Body of pancreas (tissue), 4 donors: ENCODE measurements around the gene TOR4A. TPM values are rescaled to one million over a fixed set of nuclear protein-coding genes. Genes with fewer than 3 reads are reported as not detected.

Source experiments
- ATAC-seq: fragments of 150-250 bp; one replicate; pipeline ENCODE4 v1.9.1; 2016
- DNase-seq, 4 donors: peaks; one replicate each; pipeline ENCODE4 v3.0.0-alpha.2; 2019
- H3K27ac ChIP-seq, 4 donors: fragments of 200-600 bp; sonication (generic); 1 replicate in 3 of 4; 2 replicates in 1 of 4; pipeline versions ENCODE4 v1.5.1 to v1.6.1; 2016 to 2019; ENCODE audit warnings: mild to moderate bottlenecking in 1 of 4, mixed read lengths in 1 of 4, moderate library complexity in 1 of 4
- H3K27me3 ChIP-seq, 2 donors: fragments of 200-600 bp; sonication (generic); one replicate each; pipeline ENCODE4 v1.6.0; 2016; ENCODE audit warnings: mild to moderate bottlenecking in 1 of 2
- H3K36me3 ChIP-seq, 2 donors: fragments of 200-600 bp; sonication (generic); replicated peaks in 1 of 2; 2 replicates each; pipeline ENCODE4 v1.5.1; 2016; ENCODE audit warnings: low read depth in 2 of 2; ENCODE audit not compliant: insufficient read depth in 1 of 2
- H3K4me1 ChIP-seq: fragments of 200-600 bp; sonication (generic); one replicate; pipeline ENCODE4 v1.6.0; 2016
- H3K4me3 ChIP-seq, 2 donors: fragments of 200-600 bp; sonication (generic); 1 replicate in 1 of 2; 2 replicates in 1 of 2; pipeline ENCODE4 v1.5.1; 2016 to 2019
- H3K9me3 ChIP-seq, 3 donors: fragments of 200-600 bp; sonication (generic); 1 replicate in 2 of 3; 2 replicates in 1 of 3; pipeline ENCODE4 v1.5.1; 2016
- POLR2A ChIP-seq, 3 donors: fragments of 450-650 bp; IDR thresholded peaks; one replicate each; pipeline ENCODE4 v1.6.1; 2016; ENCODE audit warnings: antibody characterized with exemption in 3 of 3, mild to moderate bottlenecking in 2 of 3
- WGBS, 2 donors: methylation state at CpG; one replicate each; pipeline ENCODE4 v1.1.5; 2017; 5-methylcytosine and 5-hydroxymethylcytosine counted together
- intact Hi-C: fragments of 100-400 bp; cut with DNase I; formaldehyde crosslinking; loops from one replicate; pipeline ENCODE4 v1.15.1; 2023
- total RNA-seq, 2 donors: library from RNA; depleted of rRNA; stranded (reverse); fragments of >200 nt; gene quantifications; one replicate each; pipeline ENCODE4 v1.1.0, GENCODE V29; 2016
- TF ChIP-seq, protein P1 (sequence below), 7 experiments: fragments of 450-650 bp in 4 of 7; fragments of 200-600 bp in 3 of 7; sonication (generic) in 3 of 7; IDR thresholded peaks; one replicate each; pipeline ENCODE4 v1.5.1; 2016 to 2019; ENCODE audit warnings: antibody characterized with exemption in 7 of 7

The TOR4A gene
- total RNA-seq, 2 donors from 2014 or later = 9.9 to 12.2 TPM

DNA sequence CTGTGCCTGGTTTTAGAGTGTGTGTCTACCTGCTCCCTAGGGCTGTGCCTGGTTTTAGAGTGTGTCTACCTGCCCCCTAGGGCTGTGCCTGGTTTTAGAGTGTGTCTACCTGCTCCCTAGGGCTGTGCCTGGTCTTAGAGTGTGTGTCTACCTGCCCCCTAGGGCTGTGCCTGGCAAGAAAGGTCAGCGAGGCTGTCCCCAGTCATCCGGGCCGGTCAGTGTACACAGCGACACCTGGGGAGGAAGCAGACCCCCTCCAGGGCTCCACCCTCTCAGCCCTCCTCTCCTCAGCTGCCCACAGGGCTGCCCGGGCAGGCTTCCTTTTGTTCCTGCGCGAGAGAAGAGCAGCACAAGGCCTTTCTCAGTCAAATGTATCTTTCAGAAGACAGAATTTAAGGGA is 20.4 kb downstream of the TOR4A start:
- WGBS, 2 donors = 62% methylated on average over 7 of the region's 7 CpGs; no CpG with 5 or more reads in 1 of the 2 donors
- Histone ChIP-seq H3K4me3 (no peak overlapping the region), H3K9me3 (no peaks in the 10 kb centered on the region), H3K36me3 (no peaks in the 10 kb centered on the region), H3K4me1 (peaks cover 78% of the 10 kb centered on the region), H3K27ac (peak overlapping the region; percentile 61 to 95 (median 88)), H3K27me3 (no peaks in the 10 kb centered on the region)
- intact Hi-C loops = no loop called here
- ATAC-seq (no peak), DNase-seq (peak in 2 of 4 donors; percentile 17 to 51)
- TF ChIP-seq, protein P1, sequence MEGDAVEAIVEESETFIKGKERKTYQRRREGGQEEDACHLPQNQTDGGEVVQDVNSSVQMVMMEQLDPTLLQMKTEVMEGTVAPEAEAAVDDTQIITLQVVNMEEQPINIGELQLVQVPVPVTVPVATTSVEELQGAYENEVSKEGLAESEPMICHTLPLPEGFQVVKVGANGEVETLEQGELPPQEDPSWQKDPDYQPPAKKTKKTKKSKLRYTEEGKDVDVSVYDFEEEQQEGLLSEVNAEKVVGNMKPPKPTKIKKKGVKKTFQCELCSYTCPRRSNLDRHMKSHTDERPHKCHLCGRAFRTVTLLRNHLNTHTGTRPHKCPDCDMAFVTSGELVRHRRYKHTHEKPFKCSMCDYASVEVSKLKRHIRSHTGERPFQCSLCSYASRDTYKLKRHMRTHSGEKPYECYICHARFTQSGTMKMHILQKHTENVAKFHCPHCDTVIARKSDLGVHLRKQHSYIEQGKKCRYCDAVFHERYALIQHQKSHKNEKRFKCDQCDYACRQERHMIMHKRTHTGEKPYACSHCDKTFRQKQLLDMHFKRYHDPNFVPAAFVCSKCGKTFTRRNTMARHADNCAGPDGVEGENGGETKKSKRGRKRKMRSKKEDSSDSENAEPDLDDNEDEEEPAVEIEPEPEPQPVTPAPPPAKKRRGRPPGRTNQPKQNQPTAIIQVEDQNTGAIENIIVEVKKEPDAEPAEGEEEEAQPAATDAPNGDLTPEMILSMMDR (IDR thresholded peaks at IDR 0.05) = no peak
- TF ChIP-seq POLR2A (IDR thresholded peaks at IDR 0.05) = no peak

DNA sequence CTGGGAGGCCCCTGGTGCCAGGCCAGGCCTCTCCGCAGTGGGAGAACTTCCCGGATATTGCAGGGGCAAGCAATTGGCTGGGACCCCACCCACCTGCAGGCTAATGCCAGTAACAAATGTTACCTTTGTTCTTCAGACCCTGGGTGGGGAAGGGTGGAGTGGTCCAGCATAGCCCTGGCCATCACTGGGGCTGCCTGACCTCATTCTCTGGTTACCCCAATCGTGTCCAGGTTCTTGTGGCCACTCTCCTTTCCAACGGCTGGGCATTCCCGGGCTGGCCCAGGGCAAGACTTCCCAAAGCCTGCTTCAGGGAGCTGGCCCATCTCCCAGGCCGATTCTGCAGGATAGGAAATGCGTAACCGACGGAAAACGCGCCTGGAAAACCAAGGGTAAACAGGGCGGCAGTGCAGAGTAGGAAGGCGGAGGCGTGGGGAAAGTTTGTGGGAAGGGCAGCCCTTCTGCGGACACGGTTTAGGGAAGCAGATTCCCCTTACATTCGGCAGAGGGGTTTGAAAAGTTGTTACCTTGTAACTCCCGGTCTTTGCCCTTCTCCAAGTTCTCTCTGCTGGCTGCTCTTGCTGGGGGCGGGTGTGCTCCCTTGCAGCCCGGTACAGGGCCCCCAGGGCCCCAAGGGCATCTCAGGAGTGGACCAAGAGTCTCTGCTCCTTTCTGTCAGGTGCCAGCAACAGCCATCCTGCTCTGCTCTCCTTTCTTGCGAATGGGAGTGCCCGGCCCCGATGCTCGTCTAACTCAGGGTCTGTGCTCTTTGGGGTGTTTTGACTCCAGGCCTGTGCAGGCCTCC is 21.1 kb downstream of the TOR4A start:
- Histone ChIP-seq H3K27ac (peak overlapping the region; percentile 61 to 95 (median 88)), H3K4me3 (no peak overlapping the region), H3K9me3 (no peaks in the 10 kb centered on the region), H3K27me3 (no peaks in the 10 kb centered on the region), H3K36me3 (no peaks in the 10 kb centered on the region), H3K4me1 (peaks cover 78% of the 10 kb centered on the region)
- DNase-seq (peak in 2 of 4 donors; percentile 39 to 52), ATAC-seq (no peak)
- no peak for TF ChIP-seq POLR2A (IDR thresholded peaks at IDR 0.05)
- TF ChIP-seq, protein P1 (IDR thresholded peaks at IDR 0.05) = no peak
- WGBS, 2 donors = 34 to 47% methylated on average over 21 to 24 of the region's 24 CpGs
- intact Hi-C loops = no loop called here

DNA sequence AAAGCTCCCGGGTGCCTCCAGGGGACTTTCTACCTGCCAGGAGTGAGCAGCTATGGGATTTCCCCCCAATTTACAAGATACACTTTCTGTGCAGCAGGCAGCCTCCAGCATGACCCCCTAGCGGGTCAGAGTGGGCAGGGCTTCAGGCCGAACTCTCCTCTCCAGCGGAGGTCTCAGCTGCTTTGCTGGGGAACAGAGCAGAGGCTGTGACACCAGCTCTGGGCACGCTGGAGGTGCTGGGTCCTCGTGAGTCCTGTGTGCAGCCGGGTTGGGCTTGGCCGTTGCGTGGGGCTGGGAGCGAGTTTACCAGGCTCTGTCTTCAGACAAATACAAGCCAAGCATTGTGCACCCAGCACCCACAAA is 21.7 kb downstream of the TOR4A start:
- Histone ChIP-seq H3K27ac (peak overlapping the region in 3 of 4 donors; percentile 84 to 95 (median 93)), H3K36me3 (no peaks in the 10 kb centered on the region), H3K4me3 (no peak overlapping the region), H3K27me3 (no peaks in the 10 kb centered on the region), H3K4me1 (peaks cover 79% of the 10 kb centered on the region), H3K9me3 (no peaks in the 10 kb centered on the region)
- ATAC-seq (no peak), DNase-seq (peak in 3 of 4 donors; percentile 25 to 43 (median 35))
- 13 to 25% methylated on average over 4 to 10 of the region's 10 CpGs for WGBS, 2 donors
- intact Hi-C loops = no loop called here
- peak in 1 of 3 donors; percentile 14 for TF ChIP-seq POLR2A (IDR thresholded peaks at IDR 0.05)
- TF ChIP-seq, protein P1 (IDR thresholded peaks at IDR 0.05) = no peak

DNA sequence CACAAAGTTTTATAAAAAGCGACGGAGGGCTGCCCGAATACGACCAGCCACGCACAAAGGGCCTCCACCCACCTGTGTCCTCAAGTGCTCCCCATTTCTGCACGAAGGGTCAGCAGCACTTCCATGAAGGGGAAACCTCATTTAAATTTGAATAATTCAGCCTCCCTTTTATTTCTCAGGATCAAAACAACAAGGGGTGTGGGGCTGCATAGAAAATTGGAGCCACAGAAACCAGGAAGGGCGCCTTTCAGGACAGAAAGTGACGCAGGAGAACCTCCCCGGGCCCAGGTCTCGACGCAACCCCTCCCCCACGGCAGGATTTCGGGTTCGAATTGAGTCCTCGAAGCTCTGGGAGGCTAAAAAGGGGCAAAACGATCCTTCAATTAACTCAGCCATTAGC is 22.4 kb downstream of the TOR4A start:
- WGBS, 2 donors = 9 to 13% methylated on average over 16 of the region's 16 CpGs
- no peaks in the 10 kb centered on the region for H3K9me3 ChIP-seq
- TF ChIP-seq POLR2A (IDR thresholded peaks at IDR 0.05) = no peak
- TF ChIP-seq, protein P1 (IDR thresholded peaks at IDR 0.05) = no peak
- peak overlapping the region in 1 of 2 donors; percentile 43 for H3K4me3 ChIP-seq
- intact Hi-C loops = no loop called here
- H3K27me3 ChIP-seq = no peaks in the 10 kb centered on the region
- peaks cover 79% of the 10 kb centered on the region for H3K4me1 ChIP-seq
- DNase-seq (peak; percentile 56 to 77 (median 66)), ATAC-seq (no peak)
- peak overlapping the region in 3 of 4 donors; percentile 84 to 95 (median 91) for H3K27ac ChIP-seq
- no peaks in the 10 kb centered on the region for H3K36me3 ChIP-seq
